SU-DHL-6 (cell line): ENCODE measurements around the gene DHX29.

Experiments
- CTCF ChIP-seq: fragments of 200-600 bp; sonication (generic); IDR thresholded peaks from one replicate; pipeline ENCODE4 v1.5.1; 2017; ENCODE audit warnings: antibody characterized with exemption, mild to moderate bottlenecking, low read length, moderate library complexity; ENCODE audit not compliant: insufficient read depth, poor library complexity, severe bottlenecking
- EZH2phosphoT487 ChIP-seq: fragments of 200-600 bp; sonication (generic), shearing (Covaris generic); conservative IDR thresholded peaks from 2 replicates; pipeline ENCODE4 v1.6.1; 2018; ENCODE audit warnings: mild to moderate bottlenecking, antibody characterized with exemption, low read length, moderate library complexity, mixed read lengths

DNA sequence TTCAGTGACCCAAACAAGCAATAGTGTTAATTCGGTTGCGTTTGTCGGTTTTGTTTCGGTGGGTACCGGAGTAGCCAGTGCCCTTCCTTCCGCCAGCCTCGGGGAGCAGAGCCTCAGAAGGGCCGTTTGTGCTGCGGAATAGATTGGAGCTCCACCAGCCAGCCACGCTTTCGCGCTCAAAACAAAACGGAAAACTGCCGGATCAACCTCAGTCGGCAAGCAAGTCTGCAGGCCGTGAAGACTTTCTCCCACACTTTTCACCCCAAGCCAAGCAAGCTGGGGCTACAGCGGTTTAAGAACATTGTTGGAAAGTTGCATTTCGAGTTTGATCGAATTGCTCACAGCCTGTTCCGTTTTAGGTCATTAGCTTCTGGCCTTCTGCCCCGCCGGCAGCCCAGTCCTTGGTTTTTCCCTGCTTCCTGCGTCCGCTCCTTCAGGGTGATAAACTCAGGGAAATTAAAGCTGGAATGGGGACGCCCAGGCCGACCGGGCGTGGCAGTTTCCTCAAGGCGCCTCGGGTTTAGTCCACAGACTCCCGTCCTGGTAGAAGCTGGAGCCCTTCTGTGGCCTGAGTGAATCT is 73.3 kb downstream of the DHX29 start:
- TF ChIP-seq CTCF (no peak), EZH2phosphoT487 (no peak)
